ENCODE results near the gene KLHL40. TPM values are rescaled to one million over a fixed set of nuclear protein-coding genes. Genes with fewer than 3 reads are reported as not detected.

KLHL40 gene
- total RNA-seq, 1 experiment from 2014 or later: not detected

DNA sequence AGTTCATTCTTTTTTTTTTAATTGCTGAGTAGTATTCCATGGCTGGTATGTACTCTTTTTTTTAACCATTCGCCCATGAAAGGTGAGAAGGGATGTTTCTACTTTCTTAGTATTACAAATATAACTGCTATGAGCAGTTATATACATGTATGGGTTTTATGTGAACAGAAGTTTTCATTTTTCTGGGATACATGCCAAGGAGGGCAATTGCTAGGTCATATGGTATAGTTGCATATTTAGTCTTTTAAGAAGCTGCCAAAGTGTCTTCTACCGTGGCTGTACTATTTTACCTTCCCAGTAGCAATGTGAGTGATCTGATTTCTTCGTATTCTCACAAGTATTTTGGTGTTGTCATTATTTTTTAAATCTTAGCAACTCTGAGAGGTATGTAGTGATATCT lies 11.2 kb upstream of the KLHL40 start:
- no peaks in the 10 kb centered on the region for H3K9me3 ChIP-seq (ENCODE audit: low read depth, low read length, poor library complexity, severe bottlenecking)
- intact Hi-C loops (cut with micrococcal nuclease; ENCODE audit: unreplicated experiment): no loop called here
- no peak overlapping the region for H3K4me3 ChIP-seq (ENCODE audit: low read depth, low read length, poor library complexity, severe bottlenecking)
- no peak for TF ChIP-seq EZH2 (IDR thresholded peaks at IDR 0.05; ENCODE audit: borderline replicate concordance, low read depth, low read length, poor library complexity, severe bottlenecking)
- TF ChIP-seq, protein P1, sequence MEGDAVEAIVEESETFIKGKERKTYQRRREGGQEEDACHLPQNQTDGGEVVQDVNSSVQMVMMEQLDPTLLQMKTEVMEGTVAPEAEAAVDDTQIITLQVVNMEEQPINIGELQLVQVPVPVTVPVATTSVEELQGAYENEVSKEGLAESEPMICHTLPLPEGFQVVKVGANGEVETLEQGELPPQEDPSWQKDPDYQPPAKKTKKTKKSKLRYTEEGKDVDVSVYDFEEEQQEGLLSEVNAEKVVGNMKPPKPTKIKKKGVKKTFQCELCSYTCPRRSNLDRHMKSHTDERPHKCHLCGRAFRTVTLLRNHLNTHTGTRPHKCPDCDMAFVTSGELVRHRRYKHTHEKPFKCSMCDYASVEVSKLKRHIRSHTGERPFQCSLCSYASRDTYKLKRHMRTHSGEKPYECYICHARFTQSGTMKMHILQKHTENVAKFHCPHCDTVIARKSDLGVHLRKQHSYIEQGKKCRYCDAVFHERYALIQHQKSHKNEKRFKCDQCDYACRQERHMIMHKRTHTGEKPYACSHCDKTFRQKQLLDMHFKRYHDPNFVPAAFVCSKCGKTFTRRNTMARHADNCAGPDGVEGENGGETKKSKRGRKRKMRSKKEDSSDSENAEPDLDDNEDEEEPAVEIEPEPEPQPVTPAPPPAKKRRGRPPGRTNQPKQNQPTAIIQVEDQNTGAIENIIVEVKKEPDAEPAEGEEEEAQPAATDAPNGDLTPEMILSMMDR (conservative IDR thresholded peaks at IDR 0.05; ENCODE audit: low read depth, low read length): no peak
- no peak for DNase-seq (ENCODE audit: low spot score)
- no peaks in the 10 kb centered on the region for H3K4me1 ChIP-seq (ENCODE audit: insufficient read depth, low read length, poor library complexity, severe bottlenecking)
- ChIA-PET POLR2A (ENCODE audit: low non-redundant PET) (no interaction called here), CTCF (no interaction called here)
- H3K27ac ChIP-seq (ENCODE audit: low read depth, low read length, poor library complexity, severe bottlenecking): no peak overlapping the region
- no TSS peak for BruUV-seq (replicated peaks)
- H3K27me3 ChIP-seq (replicated peaks; ENCODE audit: insufficient read depth, low read depth, low read length, poor library complexity): no peaks in the 10 kb centered on the region
- no peaks in the 10 kb centered on the region for H3K36me3 ChIP-seq (ENCODE audit: insufficient read depth, low read length, poor library complexity, severe bottlenecking)

DNA sequence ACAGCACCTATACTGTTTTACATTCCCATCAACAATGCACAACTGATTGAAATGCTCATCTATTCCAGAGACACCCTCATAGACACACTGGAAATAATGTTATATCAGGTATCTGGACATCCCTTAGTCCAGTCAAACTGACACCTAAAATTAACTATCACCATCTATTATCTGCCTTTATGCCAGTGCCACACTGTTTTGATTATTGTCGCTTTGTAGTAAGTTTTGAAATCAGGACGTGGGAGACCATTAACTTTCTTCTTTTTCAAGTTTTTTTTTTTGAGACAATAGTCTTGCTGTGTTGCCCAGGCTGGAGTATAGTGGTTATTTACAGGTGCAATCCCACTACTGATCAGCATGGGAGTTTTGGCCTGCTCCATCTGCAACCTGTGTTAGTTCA lies 9.4 kb upstream of the KLHL40 start:
- intact Hi-C loops (cut with micrococcal nuclease; ENCODE audit: unreplicated experiment): no loop called here
- Histone ChIP-seq H3K27me3 (replicated peaks; ENCODE audit: insufficient read depth, low read depth, low read length, poor library complexity) (no peaks in the 10 kb centered on the region), H3K4me1 (ENCODE audit: insufficient read depth, low read length, poor library complexity, severe bottlenecking) (no peaks in the 10 kb centered on the region), H3K27ac (ENCODE audit: low read depth, low read length, poor library complexity, severe bottlenecking) (no peak overlapping the region), H3K9me3 (ENCODE audit: low read depth, low read length, poor library complexity, severe bottlenecking) (no peaks in the 10 kb centered on the region), H3K4me3 (ENCODE audit: low read depth, low read length, poor library complexity, severe bottlenecking) (no peak overlapping the region), H3K36me3 (ENCODE audit: insufficient read depth, low read length, poor library complexity, severe bottlenecking) (no peaks in the 10 kb centered on the region)
- CTCF ChIA-PET: no interaction called here
- POLR2A ChIA-PET (ENCODE audit: low non-redundant PET): no interaction called here
- no peak for DNase-seq (ENCODE audit: low spot score)
- BruUV-seq (replicated peaks): no TSS peak
- TF ChIP-seq EZH2 (IDR thresholded peaks at IDR 0.05; ENCODE audit: borderline replicate concordance, low read depth, low read length, poor library complexity, severe bottlenecking): no peak
- TF ChIP-seq, protein P1 (conservative IDR thresholded peaks at IDR 0.05; ENCODE audit: low read depth, low read length): no peak

DNA sequence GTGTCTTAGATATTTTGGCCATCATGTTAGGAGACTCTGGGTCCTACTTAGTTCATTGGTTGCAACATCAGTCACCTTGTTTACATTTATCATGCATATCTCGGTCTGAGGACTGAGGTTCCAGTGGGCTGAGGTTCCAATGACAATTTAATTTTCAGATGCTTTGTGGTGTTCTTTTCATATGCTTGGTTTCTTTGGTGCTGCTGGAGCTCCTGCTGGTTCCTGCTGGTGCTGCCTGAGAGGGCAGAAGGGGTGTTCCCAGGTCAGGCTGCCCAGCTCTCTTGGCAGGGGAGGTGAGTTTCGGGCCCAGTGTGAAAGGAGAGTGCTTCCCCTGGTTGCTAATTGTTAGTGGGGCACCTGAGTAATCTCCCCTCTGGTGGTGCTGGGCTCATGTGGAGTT lies 6.9 kb upstream of the KLHL40 start:
- Histone ChIP-seq H3K9me3 (ENCODE audit: low read depth, low read length, poor library complexity, severe bottlenecking) (no peaks in the 10 kb centered on the region), H3K36me3 (ENCODE audit: insufficient read depth, low read length, poor library complexity, severe bottlenecking) (no peaks in the 10 kb centered on the region), H3K27me3 (replicated peaks; ENCODE audit: insufficient read depth, low read depth, low read length, poor library complexity) (no peaks in the 10 kb centered on the region), H3K4me3 (ENCODE audit: low read depth, low read length, poor library complexity, severe bottlenecking) (no peak overlapping the region), H3K4me1 (ENCODE audit: insufficient read depth, low read length, poor library complexity, severe bottlenecking) (no peaks in the 10 kb centered on the region), H3K27ac (ENCODE audit: low read depth, low read length, poor library complexity, severe bottlenecking) (no peak overlapping the region)
- intact Hi-C loops (cut with micrococcal nuclease; ENCODE audit: unreplicated experiment): no loop called here
- no peak for DNase-seq (ENCODE audit: low spot score)
- ChIA-PET POLR2A (ENCODE audit: low non-redundant PET) (no interaction called here), CTCF (no interaction called here)
- TF ChIP-seq, protein P1 (conservative IDR thresholded peaks at IDR 0.05; ENCODE audit: low read depth, low read length): no peak
- no peak for TF ChIP-seq EZH2 (IDR thresholded peaks at IDR 0.05; ENCODE audit: borderline replicate concordance, low read depth, low read length, poor library complexity, severe bottlenecking)
- BruUV-seq (replicated peaks): no TSS peak
